ENCODE data around the gene ZSWIM3. TPM values are rescaled to one million over a fixed set of nuclear protein-coding genes. Genes with fewer than 3 reads are reported as not detected.

The ZSWIM3 gene
- total RNA-seq, 2 donors from 2014 or later, result 4.6 to 5.2 TPM

DNA sequence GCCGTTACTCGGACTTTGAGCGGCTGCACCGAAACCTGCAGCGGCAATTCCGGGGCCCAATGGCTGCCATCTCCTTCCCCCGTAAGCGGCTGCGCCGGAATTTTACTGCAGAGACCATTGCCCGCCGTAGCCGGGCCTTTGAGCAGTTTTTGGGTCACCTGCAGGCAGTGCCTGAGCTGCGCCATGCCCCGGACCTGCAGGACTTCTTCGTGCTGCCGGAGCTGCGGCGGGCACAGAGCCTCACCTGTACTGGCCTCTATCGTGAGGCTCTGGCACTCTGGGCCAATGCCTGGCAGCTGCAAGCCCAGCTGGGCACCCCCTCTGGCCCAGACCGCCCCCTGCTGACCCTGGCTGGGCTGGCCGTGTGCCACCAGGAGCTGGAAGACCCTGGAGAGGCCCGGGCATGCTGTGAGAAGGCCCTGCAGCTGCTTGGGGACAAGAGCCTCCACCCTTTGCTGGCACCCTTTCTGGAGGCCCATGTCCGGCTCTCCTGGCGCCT, 16.7 kb upstream of the ZSWIM3 start:
- TF ChIP-seq CTCF (IDR thresholded peaks at IDR 0.05), result no peak
- DNase-seq, result no peak
- Histone ChIP-seq H3K27me3 (no peaks in the 10 kb centered on the region), H3K4me3 (no peak overlapping the region), H3K27ac (no peak overlapping the region), H3K36me3 (no peaks in the 10 kb centered on the region), H3K4me1 (no peaks in the 10 kb centered on the region), H3K9me3 (no peaks in the 10 kb centered on the region), H3K9ac (ENCODE audit: low read depth in 2 of 2, low read length in 2 of 2) (no peak overlapping the region)
- intact Hi-C loops (cut with DNase I), result no loop called here

- Histone ChIP-seq H3K9me3 (no peaks in the 10 kb centered on the region), H3K4me3 (no peak overlapping the region), H3K27me3 (no peaks in the 10 kb centered on the region), H3K27ac (no peak overlapping the region), H3K4me1 (no peaks in the 10 kb centered on the region), H3K36me3 (peaks cover 3% of the 10 kb centered on the region), H3K9ac (ENCODE audit: low read depth in 2 of 2, low read length in 2 of 2) (no peak overlapping the region)
- no peak for DNase-seq
- intact Hi-C loops (cut with DNase I), result no loop called here
- TF ChIP-seq CTCF (IDR thresholded peaks at IDR 0.05), result no peak
Measured at GRCh38 chr20:45841407-45842129, 15.8 kb upstream of the ZSWIM3 start.

GRCh38 chr20:45842169-45842812, 15.1 kb upstream of the ZSWIM3 start:
- no peak for TF ChIP-seq CTCF (IDR thresholded peaks at IDR 0.05)
- H3K27ac ChIP-seq, result peak overlapping the region; percentile 47
- no peak overlapping the region for H3K9ac ChIP-seq (ENCODE audit: low read depth in 2 of 2, low read length in 2 of 2)
- H3K4me3 ChIP-seq, result no peak overlapping the region
- intact Hi-C loops (cut with DNase I), result no loop called here
- H3K4me1 ChIP-seq, result no peaks in the 10 kb centered on the region
- H3K27me3 ChIP-seq, result no peaks in the 10 kb centered on the region
- H3K36me3 ChIP-seq, result peaks cover 3% of the 10 kb centered on the region
- no peaks in the 10 kb centered on the region for H3K9me3 ChIP-seq
- DNase-seq, result no peak

- Histone ChIP-seq H3K4me3 (no peak overlapping the region), H3K27ac (no peak overlapping the region), H3K9ac (ENCODE audit: low read depth in 2 of 2, low read length in 2 of 2) (no peak overlapping the region), H3K36me3 (peaks cover 3% of the 10 kb centered on the region), H3K9me3 (no peaks in the 10 kb centered on the region), H3K4me1 (no peaks in the 10 kb centered on the region), H3K27me3 (no peaks in the 10 kb centered on the region)
- intact Hi-C loops (cut with DNase I), result no loop called here
- no peak for TF ChIP-seq CTCF (IDR thresholded peaks at IDR 0.05)
- DNase-seq, result no peak
Measured at GRCh38 chr20:45843506-45843905, 13.9 kb upstream of the ZSWIM3 start.

DNA sequence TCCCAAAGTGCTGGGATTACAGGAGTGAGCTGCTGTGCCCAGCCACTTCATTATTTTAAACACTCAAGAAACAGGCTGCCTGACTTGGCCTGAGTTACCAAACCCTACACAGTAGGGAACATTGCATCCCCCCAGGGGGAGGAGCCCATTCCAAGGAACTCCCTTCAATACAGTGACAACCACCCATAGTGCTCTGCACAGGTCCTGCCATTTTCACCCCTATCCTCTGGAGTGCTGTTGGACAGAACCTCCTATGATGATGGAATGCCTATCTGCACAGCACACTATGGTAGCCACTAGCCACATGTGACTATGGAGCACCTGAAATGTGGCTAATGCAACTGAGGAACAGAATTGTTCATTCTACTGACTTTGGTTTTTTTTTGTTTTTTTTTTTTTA, 12.0 kb upstream of the ZSWIM3 start:
- DNase-seq, result no peak

More for the DNA sequence above, 12.0 kb upstream of the ZSWIM3 start:
- Histone ChIP-seq H3K9ac (ENCODE audit: low read depth in 2 of 2, low read length in 2 of 2) (no peak overlapping the region), H3K27me3 (no peaks in the 10 kb centered on the region), H3K27ac (no peak overlapping the region), H3K36me3 (peaks cover 3% of the 10 kb centered on the region), H3K4me3 (no peak overlapping the region), H3K4me1 (no peaks in the 10 kb centered on the region), H3K9me3 (no peaks in the 10 kb centered on the region)
- TF ChIP-seq CTCF (IDR thresholded peaks at IDR 0.05), result no peak
- intact Hi-C loops (cut with DNase I), result no loop called here

All from colonic mucosa (tissue), 4 donors.